Progenitor cell of endocrine pancreas (in vitro differentiated cells): ENCODE measurements around the gene NEGR1. TPM values are rescaled to one million over a fixed set of nuclear protein-coding genes. Genes with fewer than 3 reads are reported as not detected.

Experiments
- DNase-seq: peaks from one replicate; pipeline ENCODE4 v3.0.0; 2021; ENCODE audit warnings: low spot score; ENCODE audit not compliant: unreplicated experiment
- H3K27ac Mint-ChIP-seq: 2 replicates; pipeline ENCODE4 v1.8.0; 2021; ENCODE audit warnings: mild to moderate bottlenecking, moderate library complexity, mixed read lengths
- H3K27me3 Mint-ChIP-seq: 2 replicates; pipeline ENCODE4 v1.8.0; 2021; ENCODE audit warnings: mixed read lengths
- H3K36me3 Mint-ChIP-seq: 2 replicates; pipeline ENCODE4 v1.8.0; 2022; ENCODE audit warnings: mixed read lengths; ENCODE audit not compliant: insufficient read depth
- H3K4me1 Mint-ChIP-seq: 2 replicates; pipeline ENCODE4 v1.8.0; 2021; ENCODE audit warnings: low read depth, mixed read lengths
- H3K4me3 Mint-ChIP-seq: 2 replicates; pipeline ENCODE4 v1.8.0; 2021; ENCODE audit warnings: low read depth, mild to moderate bottlenecking, moderate library complexity, mixed read lengths
- H3K9me3 Mint-ChIP-seq: 2 replicates; pipeline ENCODE4 v1.8.0; 2021; ENCODE audit warnings: low read depth, mixed read lengths
- CTCF ChIP-seq: fragments of 200-600 bp; sonication (generic); IDR thresholded peaks from one replicate; pipeline ENCODE4 v1.5.0; 2021; ENCODE audit warnings: antibody characterized with exemption, mild to moderate bottlenecking; ENCODE audit not compliant: unreplicated experiment
- total RNA-seq: library from RNA; stranded (reverse); gene quantifications from 2 replicates; pipeline ENCODE4 v1.2.1, GENCODE V29; 2021

Gene NEGR1
- total RNA-seq, 1 donor from 2014 or later: 3.1 TPM

- no peak for TF ChIP-seq CTCF
- H3K27me3 Mint-ChIP-seq: no peaks in the 10 kb centered on the region
- DNase-seq: no peak
- no peaks in the 10 kb centered on the region for H3K36me3 Mint-ChIP-seq
- no peak overlapping the region for H3K27ac Mint-ChIP-seq
- no peak overlapping the region for H3K4me3 Mint-ChIP-seq
- H3K4me1 Mint-ChIP-seq: no peaks in the 10 kb centered on the region
- H3K9me3 Mint-ChIP-seq: no peaks in the 10 kb centered on the region
Observed at GRCh38 chr1:71350805-71351204, 931.5 kb downstream of the NEGR1 start.

GRCh38 chr1:71350330-71350729 lies 932.0 kb downstream of the NEGR1 start:
- no peak overlapping the region for H3K4me3 Mint-ChIP-seq
- no peak for DNase-seq
- H3K27ac Mint-ChIP-seq: no peak overlapping the region
- TF ChIP-seq CTCF: no peak
- no peaks in the 10 kb centered on the region for H3K36me3 Mint-ChIP-seq
- no peaks in the 10 kb centered on the region for H3K4me1 Mint-ChIP-seq
- H3K9me3 Mint-ChIP-seq: no peaks in the 10 kb centered on the region
- no peaks in the 10 kb centered on the region for H3K27me3 Mint-ChIP-seq
